WTC11 (cell line): ENCODE data around the gene DCAF16.
"Not testable (repeated sequence)": the region's sequence is repeated elsewhere in the genome, so short reads cannot be mapped to it uniquely, and the experiment has no call there.

ENCODE experiments used
- SP1 ChIP-seq: sonication (generic); formaldehyde crosslinking; conservative IDR thresholded peaks from 2 replicates; pipeline ENCODE4 v1.8.1; 2022; ENCODE audit warnings: missing genetic modification reagents
- TF ChIP-seq, protein P1 (sequence below): sonication (generic); formaldehyde crosslinking; IDR thresholded peaks from 2 replicates; pipeline ENCODE4 v1.8.1; 2023; ENCODE audit warnings: mild to moderate bottlenecking, moderate library complexity, missing genetic modification reagents

DNA sequence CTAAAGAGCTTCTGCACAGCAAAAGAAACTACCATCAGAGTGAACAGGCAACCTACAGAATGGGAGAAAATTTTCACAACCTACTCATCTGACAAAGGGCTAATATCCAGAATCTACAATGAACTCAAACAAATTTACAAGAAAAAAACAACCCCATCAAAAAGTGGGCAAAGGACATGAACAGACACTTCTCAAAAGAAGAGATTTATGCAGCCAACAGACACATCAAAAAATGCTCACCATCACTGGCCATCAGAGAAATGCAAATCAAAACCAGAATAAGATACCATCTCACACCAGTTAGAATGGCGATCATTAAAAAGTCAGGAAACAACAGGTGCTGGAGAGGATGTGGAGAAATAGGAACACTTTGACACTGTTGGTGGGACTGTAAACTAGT, 39.7 kb upstream of the DCAF16 start:
- not testable (repeated sequence) for TF ChIP-seq SP1 (CRISPR knock-in tag)
- TF ChIP-seq, protein P1, sequence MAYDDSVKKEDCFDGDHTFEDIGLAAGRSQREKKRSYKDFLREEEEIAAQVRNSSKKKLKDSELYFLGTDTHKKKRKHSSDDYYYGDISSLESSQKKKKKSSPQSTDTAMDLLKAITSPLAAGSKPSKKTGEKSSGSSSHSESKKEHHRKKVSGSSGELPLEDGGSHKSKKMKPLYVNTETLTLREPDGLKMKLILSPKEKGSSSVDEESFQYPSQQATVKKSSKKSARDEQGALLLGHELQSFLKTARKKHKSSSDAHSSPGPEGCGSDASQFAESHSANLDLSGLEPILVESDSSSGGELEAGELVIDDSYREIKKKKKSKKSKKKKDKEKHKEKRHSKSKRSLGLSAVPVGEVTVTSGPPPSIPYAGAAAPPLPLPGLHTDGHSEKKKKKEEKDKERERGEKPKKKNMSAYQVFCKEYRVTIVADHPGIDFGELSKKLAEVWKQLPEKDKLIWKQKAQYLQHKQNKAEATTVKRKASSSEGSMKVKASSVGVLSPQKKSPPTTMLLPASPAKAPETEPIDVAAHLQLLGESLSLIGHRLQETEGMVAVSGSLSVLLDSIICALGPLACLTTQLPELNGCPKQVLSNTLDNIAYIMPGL, result not testable (repeated sequence)
